Esophagus muscularis mucosa (tissue), 4 donors: ENCODE results near the gene HLCS. TPM values are rescaled to one million over a fixed set of nuclear protein-coding genes. Genes with fewer than 3 reads are reported as not detected.

ENCODE experiments used
- DNase-seq: peaks from one replicate; pipeline ENCODE4 v3.0.0-alpha.2; 2017; ENCODE audit errors: extremely low spot score
- H3K27ac ChIP-seq, 4 donors: fragments of 200-600 bp; sonication (generic); replicated peaks in 1 of 4; 1 replicate in 3 of 4; 2 replicates in 1 of 4; pipeline ENCODE4 v1.5.1; 2016 to 2019; ENCODE audit warnings: mild to moderate bottlenecking in 1 of 4
- H3K27me3 ChIP-seq, 4 donors: fragments of 200-600 bp; sonication (generic); one replicate each; pipeline versions ENCODE4 v1.5.1 to v1.6.0; 2016 to 2019
- H3K36me3 ChIP-seq, 4 donors: fragments of 200-600 bp; sonication (generic); one replicate each; pipeline ENCODE4 v1.5.1; 2016 to 2019
- H3K4me1 ChIP-seq, 4 donors: fragments of 200-600 bp; sonication (generic); one replicate each; pipeline ENCODE4 v1.5.1; 2016 to 2019
- H3K4me3 ChIP-seq, 4 donors: fragments of 200-600 bp; sonication (generic); 1 replicate in 2 of 4; 2 replicates in 2 of 4; pipeline ENCODE4 v1.5.1; 2016 to 2019; ENCODE audit warnings: mild to moderate bottlenecking in 4 of 4, moderate library complexity in 1 of 4
- H3K9me3 ChIP-seq, 4 donors: fragments of 200-600 bp; sonication (generic); 1 replicate in 3 of 4; 2 replicates in 1 of 4; pipeline ENCODE4 v1.5.1; 2016 to 2019
- CTCF ChIP-seq, 3 experiments: fragments of 200-600 bp in 2 of 3; fragments of 450-650 bp in 1 of 3; sonication (generic) in 2 of 3; IDR thresholded peaks; one replicate each; pipeline ENCODE4 v1.5.1; 2017 to 2019; ENCODE audit warnings: antibody characterized with exemption in 3 of 3, mild to moderate bottlenecking in 2 of 3, moderate library complexity in 1 of 3
- EP300 ChIP-seq: sonication (generic); formaldehyde crosslinking; IDR thresholded peaks from one replicate; pipeline ENCODE4 v1.6.1; 2017; ENCODE audit warnings: antibody characterized with exemption
- POLR2A ChIP-seq: fragments of 450-650 bp; IDR thresholded peaks from one replicate; pipeline ENCODE4 v1.6.1; 2017; ENCODE audit warnings: antibody characterized with exemption, moderate library complexity, mild to moderate bottlenecking, low read depth
- POLR2AphosphoS5 ChIP-seq, 2 donors: sonication (generic); formaldehyde crosslinking; IDR thresholded peaks; one replicate each; pipeline ENCODE4 v1.6.1; 2017; ENCODE audit warnings: antibody characterized with exemption in 2 of 2
- WGBS: methylation state at CpG from one replicate; pipeline ENCODE4 v1.1.5; 2018; 5-methylcytosine and 5-hydroxymethylcytosine counted together
- intact Hi-C: fragments of 100-400 bp; cut with DNase I; formaldehyde crosslinking; loops from one replicate; pipeline ENCODE4 v1.15.1; 2023
- total RNA-seq, 4 donors: library from RNA; depleted of rRNA; stranded (reverse); fragments of >200 nt; gene quantifications; one replicate each; pipeline versions ENCODE4 v1.1.0 to v1.2.1, GENCODE V29; 2016

HLCS gene
- total RNA-seq, 4 donors from 2014 or later, result 15.9 to 25.3 (median 22.0) TPM

GRCh38 chr21:36877741-36878140 is 88.7 kb downstream of the HLCS start:
- Histone ChIP-seq H3K9me3 (no peaks in the 10 kb centered on the region), H3K4me1 (peaks cover 0 to 9% (median 4%) of the 10 kb centered on the region in 4 donors), H3K27me3 (no peaks in the 10 kb centered on the region), H3K4me3 (no peak overlapping the region), H3K36me3 (no peaks in the 10 kb centered on the region), H3K27ac (no peak overlapping the region)
- TF ChIP-seq CTCF (IDR thresholded peaks at IDR 0.05), result no peak
- intact Hi-C loops, result no loop called here
- no peak for DNase-seq

GRCh38 chr21:36874665-36875064 is 91.8 kb downstream of the HLCS start:
- TF ChIP-seq POLR2AphosphoS5 (IDR thresholded peaks at IDR 0.05) (no peak), CTCF (IDR thresholded peaks at IDR 0.05) (no peak), EP300 (no peak), POLR2A (no peak)
- Histone ChIP-seq H3K9me3 (no peaks in the 10 kb centered on the region), H3K4me3 (no peak overlapping the region), H3K36me3 (no peaks in the 10 kb centered on the region), H3K27me3 (no peaks in the 10 kb centered on the region), H3K4me1 (peaks cover 0 to 4% (median 2%) of the 10 kb centered on the region in 4 donors), H3K27ac (no peak overlapping the region)
- intact Hi-C loops, result no loop called here
- WGBS, result 89% methylated on average over 3 of the region's 12 CpGs
- DNase-seq, result no peak

GRCh38 chr21:36873513-36873912 is 93.0 kb downstream of the HLCS start:
- no peaks in the 10 kb centered on the region for H3K9me3 ChIP-seq
- H3K4me3 ChIP-seq, result no peak overlapping the region
- H3K27ac ChIP-seq, result no peak overlapping the region
- no peaks in the 10 kb centered on the region for H3K27me3 ChIP-seq
- 100% methylated on average over 1 of the region's 1 CpG for WGBS
- intact Hi-C loops, result no loop called here
- no peaks in the 10 kb centered on the region for H3K36me3 ChIP-seq
- TF ChIP-seq POLR2A (no peak), POLR2AphosphoS5 (IDR thresholded peaks at IDR 0.05) (no peak), EP300 (no peak), CTCF (IDR thresholded peaks at IDR 0.05) (no peak)
- no peak for DNase-seq
- H3K4me1 ChIP-seq, result no peaks in the 10 kb centered on the region

- H3K27ac ChIP-seq, result no peak overlapping the region
- intact Hi-C loops, result no loop called here
- no peaks in the 10 kb centered on the region for H3K27me3 ChIP-seq
- H3K4me3 ChIP-seq, result no peak overlapping the region
- H3K9me3 ChIP-seq, result no peaks in the 10 kb centered on the region
- DNase-seq, result peak; percentile 62
- no peak for TF ChIP-seq CTCF (IDR thresholded peaks at IDR 0.05)
- no peak for TF ChIP-seq POLR2A
- TF ChIP-seq EP300, result no peak
- TF ChIP-seq POLR2AphosphoS5 (IDR thresholded peaks at IDR 0.05), result no peak
- peaks cover 0 to 8% (median 0%) of the 10 kb centered on the region in 4 donors for H3K4me1 ChIP-seq
- no peaks in the 10 kb centered on the region for H3K36me3 ChIP-seq
- WGBS, result 78% methylated on average over 4 of the region's 4 CpGs
Observed at GRCh38 chr21:36867291-36867905, 99.1 kb downstream of the HLCS start.

- intact Hi-C loops, result no loop called here
- TF ChIP-seq POLR2A (no peak), POLR2AphosphoS5 (IDR thresholded peaks at IDR 0.05) (no peak), EP300 (no peak), CTCF (IDR thresholded peaks at IDR 0.05) (no peak)
- Histone ChIP-seq H3K9me3 (no peaks in the 10 kb centered on the region), H3K27me3 (no peaks in the 10 kb centered on the region), H3K4me1 (peaks cover 0 to 8% (median 0%) of the 10 kb centered on the region in 4 donors), H3K36me3 (no peaks in the 10 kb centered on the region), H3K27ac (no peak overlapping the region), H3K4me3 (no peak overlapping the region)
- peak; percentile 10 for DNase-seq
- WGBS, result 87% methylated on average over 5 of the region's 5 CpGs
Observed at GRCh38 chr21:36866419-36866818, 100.0 kb downstream of the HLCS start.
